Measurements from ENCODE around the gene EML2. TPM values are rescaled to one million over a fixed set of nuclear protein-coding genes. Genes with fewer than 3 reads are reported as not detected.
A peak's percentile ranks its signal among the peaks of the same experiment; 100 is the strongest.

Gene EML2
- total and polyA plus RNA-seq, 2 of the 8 experiments (the other 6 are each of a cell fraction or from before 2014, with no cell fraction given), result 28.8 to 29.4 TPM

GRCh38 chr19:45560686-45561085 lies 78.5 kb downstream of the EML2 start:
- Histone ChIP-seq H4K91ac (replicated peaks; ENCODE audit: insufficient read length, low read length) (no peak overlapping the region), H4K5ac (ENCODE audit: insufficient read length, low read depth, low read length) (no peak overlapping the region), H2AK5ac (ENCODE audit: low read depth, low read length) (no peak overlapping the region), H3K18ac (ENCODE audit: extremely low read depth, low read length) (no peak overlapping the region), H3K27ac (ENCODE audit: low read depth, low read length) (no peak overlapping the region), H3K4me1 (replicated peaks in 1 of 4; ENCODE audit: control insufficient read depth in 3 of 4, insufficient read depth in 4 of 4, low read length in 3 of 4) (peaks cover 4 to 5% (median 4%) of the 10 kb centered on the region in 4 experiments), H3K23me2 (ENCODE audit: low read depth, low read length) (no peaks in the 10 kb centered on the region), H3K27me3 (replicated peaks in 1 of 4; ENCODE audit: control insufficient read depth in 3 of 4, extremely low read depth in 1 of 4, insufficient read depth in 3 of 4, low read length in 3 of 4) (no peaks in the 10 kb centered on the region), H3K4me2 (ENCODE audit: insufficient read depth in 1 of 2, low read depth in 2 of 2, low read length in 2 of 2) (no peak overlapping the region), H2BK5ac (ENCODE audit: low read depth, low read length) (no peak overlapping the region), H2BK12ac (ENCODE audit: low read depth, low read length) (no peak overlapping the region), H2BK15ac (ENCODE audit: low read length) (0 out of 2 replicates have a peak overlapping the region, but pooled peaks have one; percentile 18), H2AFZ (ENCODE audit: low read length) (no peak overlapping the region), H3K79me2 (ENCODE audit: control insufficient read depth in 1 of 2, insufficient read depth in 2 of 2, low read length in 2 of 2) (no peaks in the 10 kb centered on the region), H3K9ac (replicated peaks in 1 of 4; ENCODE audit: extremely low read depth in 1 of 4, low read depth in 3 of 4, low read length in 3 of 4) (no peak overlapping the region), H3K36me3 (ENCODE audit: control insufficient read depth in 2 of 4, insufficient read depth in 4 of 4, low read length in 3 of 4) (no peaks in the 10 kb centered on the region), H3K79me1 (ENCODE audit: low read depth, low read length) (no peaks in the 10 kb centered on the region; the same call in 1 of the 2 replicates), H3K9me3 (ENCODE audit: insufficient read depth in 2 of 2, low read depth in 1 of 2, low read length in 1 of 2) (no peaks in the 10 kb centered on the region), H3K23ac (ENCODE audit: insufficient read length) (no peak overlapping the region), H3K14ac (ENCODE audit: insufficient read length) (no peak overlapping the region), H4K20me1 (replicated peaks in 1 of 2; ENCODE audit: control insufficient read depth in 1 of 2, insufficient read depth in 2 of 2, low read length in 2 of 2) (peaks cover 0 to 3% of the 10 kb centered on the region in 2 experiments), H2BK20ac (ENCODE audit: low read length) (no peak overlapping the region), H3K56ac (replicated peaks; ENCODE audit: insufficient read length, low read depth, low read length) (no peak overlapping the region), H3K4ac (replicated peaks; ENCODE audit: insufficient read length, low read depth, low read length) (no peak overlapping the region), H4K8ac (ENCODE audit: extremely low read depth, insufficient read depth, low read length) (no peak overlapping the region), H2BK120ac (replicated peaks; ENCODE audit: low read depth, low read length) (no peak overlapping the region), H3K4me3 (ENCODE audit: extremely low read depth in 1 of 4, insufficient read depth in 2 of 4, low read depth in 3 of 4, low read length in 4 of 4) (no peak overlapping the region)
- 94% methylated on average over 11 of the region's 11 CpGs; no CpG with 5 or more reads in 1 of the 2 experiments for WGBS, 2 experiments (ENCODE audit: extremely low coverage in 1 of 2, insufficient coverage in 1 of 2, insufficient read length in 1 of 2, insufficient replicate concordance in 2 of 2, low coverage in 1 of 2, low lambda C conversion rate in 2 of 2, missing lambda C conversion rate in 1 of 2)
- TF ChIP-seq GABPA (IDR thresholded peaks at IDR 0.05; ENCODE audit: borderline replicate concordance, insufficient read depth, low read length) (no peak), YY1 (IDR thresholded peaks at IDR 0.05; ENCODE audit: low read depth, low read length) (no peak), GTF2F1 (IDR thresholded peaks at IDR 0.05; ENCODE audit: borderline replicate concordance, low read depth, low read length) (no peak), ZNF274 (IDR thresholded peaks at IDR 0.05; ENCODE audit: borderline replicate concordance, extremely low read depth, low read length) (no peak), EZH2 (IDR thresholded peaks at IDR 0.05; ENCODE audit: low read depth, low read length, severe bottlenecking) (no peak)
- DNase-seq (ENCODE audit: low read depth in 1 of 2, low spot score in 2 of 2) (no peak), FAIRE-seq (no peak)
- ChIA-PET CTCF (ENCODE audit: partially characterized antibody) (interaction anchor here (0.6 to 4.2 kb wide), 9 partner anchors 8 to 81 kb away, joined by 4 to 46 read pairs (median 5); no protein-coding TSS in a partner anchor), POLR2A (ENCODE audit: partially characterized antibody) (interaction anchor here (0.6 to 1.3 kb wide), 2 partner anchors 32 to 50 kb away, joined by 3 to 4 read pairs; no protein-coding TSS in a partner anchor)

Measured in H1 (cell line).